ENCODE data around the gene INPP4B. TPM values are rescaled to one million over a fixed set of nuclear protein-coding genes. Genes with fewer than 3 reads are reported as not detected.

The INPP4B gene
- polyA plus RNA-seq, 4 donors, result 7.5 to 10.6 (median 8.8) TPM

DNA sequence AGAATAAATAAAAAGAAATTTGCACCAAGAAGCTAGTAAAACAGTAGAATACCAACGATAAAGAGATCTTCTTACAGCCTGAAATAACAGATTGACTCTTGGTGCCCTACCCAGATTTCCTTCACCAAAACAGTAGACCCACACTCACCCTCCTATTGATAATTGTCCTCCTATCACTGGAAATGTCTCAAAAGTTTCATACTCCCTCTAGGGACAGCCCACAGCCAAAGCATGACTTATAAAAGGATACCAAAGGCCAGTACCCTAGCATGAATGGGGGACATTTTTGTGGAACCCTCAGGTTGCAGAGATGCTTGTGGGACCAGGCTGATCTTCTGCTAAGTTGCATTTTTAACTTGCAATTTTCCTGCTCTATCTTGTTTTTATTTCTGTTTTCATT, 104.1 kb downstream of the INPP4B start:
- no peak for DNase-seq (ENCODE audit: low read depth in 4 of 4, low spot score in 3 of 4)

DNA sequence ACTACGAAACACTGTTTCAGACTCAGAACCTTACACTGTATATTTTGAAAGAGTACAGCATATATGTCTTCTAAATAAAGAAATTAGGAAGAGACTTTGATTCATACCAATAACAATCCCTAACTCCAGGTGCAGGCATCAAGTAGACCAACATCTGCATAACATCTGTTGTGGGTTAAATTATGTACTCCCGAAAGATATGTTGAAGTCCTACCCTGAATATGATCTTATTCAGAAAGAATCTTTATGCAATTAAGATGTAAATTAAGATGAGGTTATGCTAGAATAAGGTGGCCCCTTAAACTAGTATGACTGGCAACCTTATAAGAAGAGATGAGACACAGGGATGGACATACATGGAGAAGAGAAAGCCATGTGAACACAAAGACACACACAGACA, 117.9 kb downstream of the INPP4B start:
- DNase-seq (ENCODE audit: low read depth in 4 of 4, low spot score in 3 of 4), result no peak

GRCh38 chr4:142727149-142727548, 119.0 kb downstream of the INPP4B start:
- DNase-seq (ENCODE audit: low read depth in 4 of 4, low spot score in 3 of 4), result no peak

DNA sequence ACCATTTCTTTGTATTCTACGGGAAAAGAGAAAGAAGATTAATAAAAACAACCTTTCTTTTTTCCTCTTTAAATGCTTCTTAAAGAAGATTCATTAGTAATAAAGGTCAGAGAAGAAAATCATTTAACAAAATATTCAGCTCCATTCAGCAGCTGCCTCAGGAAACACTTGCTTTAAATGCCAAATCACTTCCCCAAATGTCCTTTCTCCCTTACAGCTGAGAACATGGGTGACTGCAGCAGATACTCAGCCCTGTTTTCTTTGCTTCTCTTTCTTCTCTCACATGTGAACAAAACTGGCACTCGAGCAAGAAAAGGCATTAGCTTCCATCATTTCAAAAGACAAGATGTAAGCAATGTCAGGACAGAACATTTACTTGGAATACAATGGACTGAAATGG, 120.2 kb downstream of the INPP4B start:
- DNase-seq (ENCODE audit: low read depth in 4 of 4, low spot score in 3 of 4), result no peak

DNA sequence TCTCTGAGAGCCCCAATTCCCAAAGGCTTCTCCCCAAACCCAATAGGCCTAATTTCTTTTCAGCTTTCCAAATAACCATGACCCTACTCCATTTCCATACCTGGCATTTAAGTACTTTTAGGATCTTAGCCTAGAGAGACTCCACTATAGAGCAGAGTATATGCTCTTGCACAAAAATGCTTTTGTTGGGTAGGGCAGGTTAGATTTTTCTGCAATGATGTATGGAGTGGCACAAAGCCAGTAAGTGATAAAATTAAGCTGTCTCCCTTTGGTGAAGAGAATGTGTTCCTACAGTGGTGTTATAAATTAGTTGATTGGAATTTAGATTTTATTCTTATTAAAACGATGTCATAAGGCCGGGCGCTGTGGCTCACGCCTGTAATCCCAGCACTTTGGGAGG, 124.9 kb downstream of the INPP4B start:
- no peak for DNase-seq (ENCODE audit: low read depth in 4 of 4, low spot score in 3 of 4)

- DNase-seq (ENCODE audit: low read depth in 4 of 4, low spot score in 3 of 4), result no peak
Observed at GRCh38 chr4:142719854-142720541, 126.1 kb downstream of the INPP4B start.

GRCh38 chr4:142718981-142719380, 127.1 kb downstream of the INPP4B start:
- no peak for DNase-seq (ENCODE audit: low read depth in 4 of 4, low spot score in 3 of 4)

DNA sequence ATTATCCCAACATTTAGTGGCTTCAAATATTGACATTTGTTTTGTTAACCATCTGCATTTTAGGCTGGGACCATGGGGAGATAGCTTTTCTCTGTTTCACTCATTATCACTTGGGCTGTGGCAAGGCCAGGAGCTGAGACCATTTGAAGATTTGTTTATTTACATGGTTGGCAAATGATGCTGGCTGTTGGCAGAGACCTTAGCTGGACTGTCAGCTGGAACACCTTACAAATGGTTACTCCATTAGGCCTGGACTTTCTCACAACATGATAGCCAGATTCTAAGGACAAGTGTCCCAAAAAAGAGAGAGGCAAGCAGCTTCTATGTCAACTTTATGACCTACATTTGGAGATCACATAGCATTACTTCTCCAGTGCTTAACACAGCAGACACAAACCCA, 130.4 kb downstream of the INPP4B start:
- DNase-seq (ENCODE audit: low read depth in 4 of 4, low spot score in 3 of 4), result no peak

DNA sequence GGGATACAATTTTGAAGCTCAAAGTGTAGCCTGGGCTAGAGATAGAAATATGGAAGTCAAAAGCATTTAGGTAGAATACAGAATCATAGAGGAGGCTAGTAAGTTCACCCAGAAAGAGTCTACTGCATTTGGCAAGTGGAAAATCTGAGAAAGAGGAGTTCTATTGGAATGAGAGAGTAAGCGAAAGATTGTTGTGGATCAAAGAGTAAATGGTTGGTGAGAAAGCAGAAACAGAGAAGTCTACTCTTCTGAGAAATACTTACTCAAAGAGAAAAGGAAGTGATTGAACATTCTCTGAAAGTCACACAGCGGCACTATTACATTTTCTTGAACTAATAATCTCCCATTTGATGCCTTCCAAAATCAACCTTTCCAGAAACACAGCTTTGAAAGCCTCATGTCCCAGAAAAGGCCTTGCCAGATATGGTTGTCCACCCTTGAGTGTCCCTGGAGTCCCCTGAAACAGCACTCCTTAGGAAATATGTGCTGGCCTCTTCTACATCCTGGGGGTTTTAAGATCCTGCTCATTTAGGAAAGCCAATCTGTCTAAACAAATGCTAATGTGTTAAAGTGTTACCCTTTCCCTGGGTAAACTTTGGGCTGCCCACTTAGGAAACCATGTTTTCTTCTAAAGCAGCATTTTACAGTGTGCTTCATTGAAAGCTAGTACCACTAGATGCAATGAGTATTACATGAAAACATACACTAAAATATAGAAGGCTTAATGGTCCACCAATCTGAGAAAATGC, 132.6 kb downstream of the INPP4B start:
- no peak for DNase-seq (ENCODE audit: low read depth in 4 of 4, low spot score in 3 of 4)

- DNase-seq (ENCODE audit: low read depth in 4 of 4, low spot score in 3 of 4), result no peak
Observed at GRCh38 chr4:142708231-142708630, 137.9 kb downstream of the INPP4B start.

GRCh38 chr4:142707401-142707800, 138.7 kb downstream of the INPP4B start:
- DNase-seq (ENCODE audit: low read depth in 4 of 4, low spot score in 3 of 4), result no peak

DNA sequence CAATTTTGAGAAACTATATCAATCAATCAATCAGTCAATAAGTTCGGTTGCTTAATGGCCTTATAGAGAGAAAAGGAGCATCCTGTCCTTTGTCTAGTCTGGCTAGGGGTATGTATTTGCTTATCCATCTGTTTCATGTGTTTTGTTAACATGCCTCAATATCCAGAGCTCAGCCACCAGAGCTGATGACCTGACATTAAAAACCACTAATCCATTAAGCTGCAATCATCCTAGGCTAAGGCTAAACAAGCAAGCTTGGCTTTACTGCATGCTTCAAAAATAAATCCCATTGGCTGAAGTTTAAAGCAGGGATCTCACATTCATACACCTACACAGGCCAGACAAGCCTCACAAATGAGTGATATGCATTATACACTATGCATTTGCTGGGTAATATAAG, 139.7 kb downstream of the INPP4B start:
- DNase-seq (ENCODE audit: low read depth in 4 of 4, low spot score in 3 of 4), result no peak

GRCh38 chr4:142705820-142706219, 140.3 kb downstream of the INPP4B start:
- DNase-seq (ENCODE audit: low read depth in 4 of 4, low spot score in 3 of 4), result no peak

DNA sequence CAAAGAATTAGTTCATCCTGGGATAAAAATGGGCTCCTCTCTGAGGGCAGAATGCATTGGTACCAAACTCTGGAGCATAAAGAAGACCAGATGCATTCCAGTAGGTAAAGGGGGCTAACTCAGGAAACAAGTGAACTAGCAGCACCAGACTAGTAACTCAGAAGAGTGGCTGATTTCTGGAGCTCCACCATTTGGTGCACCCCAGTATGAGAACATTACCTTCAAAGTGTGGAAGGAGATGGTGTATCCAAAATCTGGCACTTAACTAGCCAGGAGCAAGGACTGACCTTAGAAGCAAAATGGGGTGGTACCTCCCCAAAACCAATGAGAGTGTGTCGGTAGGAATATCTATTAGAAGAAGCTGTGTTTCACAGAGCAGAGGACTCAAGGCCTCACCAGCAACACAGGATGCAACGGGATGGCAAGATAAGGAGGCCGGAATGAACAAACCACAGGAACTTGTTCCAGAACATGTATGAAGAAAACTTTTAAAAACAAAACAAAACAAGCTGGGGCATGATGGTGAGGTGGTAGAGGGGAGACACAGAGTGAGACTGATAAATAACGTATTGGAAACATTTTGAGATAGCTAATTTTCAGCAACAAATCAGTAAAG, 142.3 kb downstream of the INPP4B start:
- no peak for DNase-seq (ENCODE audit: low read depth in 4 of 4, low spot score in 3 of 4)

GRCh38 chr4:142701017-142701416, 145.1 kb downstream of the INPP4B start:
- no peak for DNase-seq (ENCODE audit: low read depth in 4 of 4, low spot score in 3 of 4)

DNA sequence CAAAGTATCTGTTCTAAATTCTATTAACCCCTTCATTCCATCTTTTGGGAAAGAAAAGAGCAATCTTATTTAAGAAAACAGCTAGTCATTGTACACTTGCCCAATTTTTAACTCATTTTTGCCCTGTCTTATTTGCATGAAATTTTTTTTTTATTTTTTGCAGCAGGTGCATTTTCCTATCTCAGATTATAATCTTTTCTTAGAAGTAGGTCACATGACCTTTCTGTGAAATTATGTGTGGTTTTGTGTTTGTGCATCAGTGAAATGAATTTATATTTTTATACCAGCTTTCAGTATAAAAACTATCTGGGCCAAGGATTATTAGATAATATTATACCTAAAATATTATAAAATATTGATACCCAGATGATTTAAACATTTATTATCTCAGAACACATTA, 145.6 kb downstream of the INPP4B start:
- DNase-seq (ENCODE audit: low read depth in 4 of 4, low spot score in 3 of 4), result no peak

DNA sequence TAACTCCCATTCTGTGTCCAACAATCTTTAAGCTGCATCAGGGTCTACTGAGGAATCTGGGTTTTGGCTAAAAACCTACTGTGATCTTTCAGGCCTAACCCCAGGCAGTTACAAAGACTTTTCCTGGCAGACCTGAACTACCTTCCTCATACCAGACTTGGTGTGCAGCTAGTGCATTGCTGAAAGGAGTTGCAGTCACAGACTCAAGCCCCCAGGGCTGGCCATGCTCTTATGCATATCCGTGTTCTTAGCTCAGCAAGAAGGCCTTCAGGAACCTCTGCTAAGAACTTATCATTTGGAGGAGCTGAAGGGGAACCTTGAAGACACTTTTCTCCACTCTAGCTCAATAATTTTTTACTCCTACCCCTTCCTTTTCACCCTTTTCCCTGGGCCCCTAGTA, 147.5 kb downstream of the INPP4B start:
- DNase-seq (ENCODE audit: low read depth in 4 of 4, low spot score in 3 of 4), result no peak

DNA sequence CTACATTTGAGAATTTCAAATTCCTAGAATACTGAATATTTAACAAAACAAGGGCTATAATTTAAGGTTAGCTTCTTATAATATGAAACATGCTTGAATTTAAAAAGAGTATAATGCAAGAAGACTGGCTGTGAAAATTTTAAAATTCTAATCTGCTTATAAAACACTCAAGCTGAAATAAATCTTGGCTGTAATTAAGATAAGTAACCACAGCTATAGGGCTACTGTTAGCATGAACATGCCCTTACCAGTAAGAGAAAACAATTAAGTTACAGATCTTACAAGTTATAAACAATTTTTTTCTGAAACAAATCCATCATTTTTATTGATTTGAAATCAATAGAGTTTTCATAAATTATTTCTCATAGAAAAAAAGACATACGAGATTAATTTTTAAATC, 148.2 kb downstream of the INPP4B start:
- DNase-seq (ENCODE audit: low read depth in 4 of 4, low spot score in 3 of 4), result no peak

DNA sequence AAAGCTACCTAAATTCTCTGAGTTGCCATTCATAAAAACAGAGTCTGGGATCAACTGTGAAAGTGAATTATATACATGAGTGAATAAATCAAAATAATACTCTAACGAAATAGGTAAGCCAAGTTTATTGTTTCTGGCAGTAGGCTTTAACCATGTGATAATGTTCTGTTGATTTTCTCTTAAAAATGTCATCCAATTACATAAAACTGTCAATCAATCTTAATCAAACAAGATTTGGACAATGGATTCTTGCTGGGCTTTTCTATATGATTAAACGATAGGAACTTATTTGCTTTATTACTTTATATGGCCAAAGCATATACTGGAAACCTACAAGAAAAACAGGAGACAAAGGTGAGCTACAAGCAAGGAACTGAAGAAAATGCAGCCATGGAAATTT, 148.8 kb downstream of the INPP4B start:
- DNase-seq (ENCODE audit: low read depth in 4 of 4, low spot score in 3 of 4), result no peak

GRCh38 chr4:142696334-142697122, 149.6 kb downstream of the INPP4B start:
- DNase-seq (ENCODE audit: low read depth in 4 of 4, low spot score in 3 of 4), result no peak

Data from right renal pelvis (tissue), 4 donors.